SK-N-SH (cell line): ENCODE measurements around the gene MEG3. TPM values are rescaled to one million over a fixed set of nuclear protein-coding genes. Genes with fewer than 3 reads are reported as not detected.

Experiments
- CTCF ChIA-PET: fragments of 300-600, 350-600 bp; formaldehyde crosslinking; extraction: SDS; loops from one replicate; lab custom pipeline; 2021; lab: Yijun Ruan, JAX
- POLR2A ChIA-PET: fragments of 350-600 bp; sonication (Branson Sonifier 250); formaldehyde crosslinking; extraction: SDS; loops from one replicate; lab custom pipeline; 2020; ENCODE audit warnings: antibody characterized with exemption, inconsistent platforms; lab: Yijun Ruan, JAX
- DNase-seq: peaks from one replicate; pipeline ENCODE4 v3.0.0; 2012
- H2AFZ ChIP-seq: fragments of 200-600 bp; sonication (generic); 2 replicates; pipeline ENCODE4 v1.8.1; 2016; ENCODE audit warnings: antibody characterized with exemption, mild to moderate bottlenecking, low read depth
- H3F3A ChIP-seq: fragments of 200-600 bp; sonication (generic); replicated peaks from 2 replicates; pipeline ENCODE3; 2016; ENCODE audit warnings: antibody characterized with exemption, mild to moderate bottlenecking; ENCODE audit not compliant: insufficient read depth
- H3K27ac ChIP-seq, 2 experiments: fragments of 200-500 bp in 1 of 2; fragments of 200-600 bp in 1 of 2; sonication (Bioruptor generic) in 1 of 2; sonication (generic), shearing (Covaris generic) in 1 of 2; 2 replicates each; pipeline versions ENCODE4 v1.5.1 to v1.6.1; 2014 to 2016; ENCODE audit warnings: low read depth in 2 of 2, inconsistent platforms in 1 of 2, low read length in 1 of 2, mild to moderate bottlenecking in 1 of 2, mixed read lengths in 1 of 2
- H3K27me3 ChIP-seq: fragments of 200-600 bp; sonication (generic), shearing (Covaris generic); 2 replicates; pipeline ENCODE4 v1.6.1; 2016; ENCODE audit warnings: mixed run types; ENCODE audit not compliant: insufficient read depth
- H3K36me3 ChIP-seq, 2 experiments: fragments of 200-500 bp in 1 of 2; fragments of 200-600 bp in 1 of 2; sonication (Bioruptor generic) in 1 of 2; sonication (generic) in 1 of 2; replicated peaks in 1 of 2; 2 replicates each; pipeline versions ENCODE3 to v1.5.1; 2014 to 2016; ENCODE audit warnings: low read length in 1 of 2, mild to moderate bottlenecking in 1 of 2; ENCODE audit not compliant: insufficient read depth in 2 of 2, control insufficient read depth in 1 of 2
- H3K4me1 ChIP-seq, 2 experiments: fragments of 200-500 bp in 1 of 2; fragments of 200-600 bp in 1 of 2; sonication (Bioruptor generic) in 1 of 2; sonication (generic), shearing (Covaris generic) in 1 of 2; 2 replicates each; pipeline versions ENCODE4 v1.5.1 to v1.6.1; 2014 to 2016; ENCODE audit warnings: low read depth in 1 of 2, low read length in 1 of 2, mixed run types in 1 of 2; ENCODE audit not compliant: insufficient read depth in 2 of 2, control insufficient read depth in 1 of 2
- H3K4me2 ChIP-seq: fragments of 200-600 bp; sonication (generic), shearing (Covaris generic); 2 replicates; pipeline ENCODE4 v1.6.1; 2017; ENCODE audit warnings: mixed run types
- H3K4me3 ChIP-seq, 2 experiments: fragments of 200-500 bp in 1 of 2; fragments of 200-600 bp in 1 of 2; sonication (Bioruptor generic) in 1 of 2; sonication (generic), shearing (Covaris generic) in 1 of 2; 2 replicates each; pipeline versions ENCODE4 v1.5.1 to v1.8.1; 2014 to 2016; ENCODE audit warnings: low read depth in 2 of 2, inconsistent platforms in 1 of 2, low read length in 1 of 2, mild to moderate bottlenecking in 1 of 2, mixed read lengths in 1 of 2, moderate library complexity in 1 of 2
- H3K79me2 ChIP-seq: fragments of 200-600 bp; sonication (generic); 2 replicates; pipeline ENCODE4 v1.8.1; 2017; ENCODE audit warnings: mild to moderate bottlenecking; ENCODE audit not compliant: insufficient read depth
- H3K9ac ChIP-seq: fragments of 200-600 bp; sonication (generic); 2 replicates; pipeline ENCODE4 v1.6.1; 2017; ENCODE audit warnings: mixed run types
- H3K9me2 ChIP-seq: fragments of 200-600 bp; sonication (generic); 2 replicates; pipeline ENCODE4 v1.6.1; 2017; ENCODE audit warnings: mixed run types
- H3K9me3 ChIP-seq: fragments of 200-600 bp; sonication (generic); 2 replicates; pipeline ENCODE4 v1.6.1; 2017; ENCODE audit warnings: mixed run types, mild to moderate bottlenecking, moderate library complexity
- H4K20me1 ChIP-seq: fragments of 200-600 bp; sonication (generic); 2 replicates; pipeline ENCODE4 v1.6.1; 2017; ENCODE audit warnings: mild to moderate bottlenecking, mixed run types; ENCODE audit not compliant: insufficient read depth
- CHD2 ChIP-seq: fragments of 150-350 bp; IDR thresholded peaks from 2 replicates; pipeline ENCODE4 v1.6.1; 2018; ENCODE audit warnings: low read length; ENCODE audit not compliant: partially characterized antibody
- CTCF ChIP-seq: fragments of 200-600 bp; sonication (generic); IDR thresholded peaks from 2 replicates; pipeline ENCODE4 v1.6.1; 2017; ENCODE audit warnings: antibody characterized with exemption, mild to moderate bottlenecking, moderate library complexity
- ELF1 ChIP-seq: IDR thresholded peaks from 2 replicates; pipeline ENCODE4 v1.4.0; 2012
- EP300 ChIP-seq, 2 experiments: IDR thresholded peaks; 2 replicates each; pipeline versions ENCODE4 v1.4.0 to v1.6.1; 2012; ENCODE audit warnings: borderline replicate concordance in 1 of 2, low read depth in 1 of 2, low read length in 1 of 2
- FOXJ3 ChIP-seq: sonication (generic); formaldehyde crosslinking; IDR thresholded peaks from 2 replicates; pipeline ENCODE4 v1.5.1; 2020; ENCODE audit warnings: mild to moderate bottlenecking, missing genetic modification reagents
- FOXM1 ChIP-seq: IDR thresholded peaks from 2 replicates; pipeline ENCODE4 v1.4.0; 2012; ENCODE audit warnings: low read depth, mild to moderate bottlenecking
- GABPA ChIP-seq: IDR thresholded peaks from 2 replicates; pipeline ENCODE4 v1.4.0; 2012; ENCODE audit warnings: low read depth, mild to moderate bottlenecking
- GATA2 ChIP-seq: sonication (generic); formaldehyde crosslinking; IDR thresholded peaks from 2 replicates; pipeline ENCODE4 v1.5.0; 2020; ENCODE audit warnings: mild to moderate bottlenecking, missing genetic modification reagents
- MXI1 ChIP-seq: IDR thresholded peaks from 2 replicates; pipeline ENCODE4 v1.6.1; 2012; ENCODE audit warnings: mild to moderate bottlenecking, low read depth, low read length, improper control_type of control experiment
- NFIC ChIP-seq: IDR thresholded peaks from 2 replicates; pipeline ENCODE4 v1.4.0; 2012; ENCODE audit warnings: borderline replicate concordance
- NRF1 ChIP-seq: IDR thresholded peaks from 2 replicates; pipeline ENCODE4 v1.6.1; 2012; ENCODE audit warnings: low read depth, mild to moderate bottlenecking, low read length
- POLR2AphosphoS5 ChIP-seq: IDR thresholded peaks from 2 replicates; pipeline ENCODE4 v1.6.1; 2012; ENCODE audit warnings: low read depth, low read length
- RAD21 ChIP-seq: IDR thresholded peaks from 2 replicates; pipeline ENCODE4 v1.6.1; 2012; ENCODE audit warnings: mild to moderate bottlenecking, low read length
- RXRA ChIP-seq: IDR thresholded peaks from 2 replicates; pipeline ENCODE4 v1.4.0; 2012; ENCODE audit warnings: low read depth, mild to moderate bottlenecking, borderline replicate concordance
- TCF12 ChIP-seq: IDR thresholded peaks from 2 replicates; pipeline ENCODE4 v1.4.0; 2012
- USF1 ChIP-seq: IDR thresholded peaks from 2 replicates; pipeline ENCODE4 v1.4.0; 2012; ENCODE audit warnings: low read depth, borderline replicate concordance
- USF2 ChIP-seq: fragments of 150-350 bp; IDR thresholded peaks from 2 replicates; pipeline ENCODE4 v1.6.1; 2017; ENCODE audit warnings: antibody characterized with exemption, low read length, low read depth, borderline replicate concordance
- YY1 ChIP-seq: IDR thresholded peaks from 2 replicates; pipeline ENCODE4 v1.4.0; 2012; ENCODE audit warnings: low read depth, mild to moderate bottlenecking
- WGBS: methylation state at CpG from one replicate; pipeline ENCODE4 v1.1.6; 2017; ENCODE audit warnings: low lambda C conversion rate; 5-methylcytosine and 5-hydroxymethylcytosine counted together
- polyA plus RNA-seq, 3 experiments: library from polyadenylated mRNA; depleted of rRNA; stranded (reverse); fragments of >200 nt; gene quantifications; 2 replicates each; pipeline ENCODE4 v1.2.3, GENCODE V29; 2012
- TF ChIP-seq, protein P1 (sequence below): IDR thresholded peaks from 2 replicates; pipeline ENCODE4; 2012
- TF ChIP-seq, protein P2 (sequence below): IDR thresholded peaks from 2 replicates; pipeline ENCODE4 v1.6.1; 2012; ENCODE audit warnings: mild to moderate bottlenecking, low read depth, low read length, moderate library complexity

MEG3 gene
- polyA plus RNA-seq, 1 of the 3 experiments (the other 2 are of a cell fraction) = not detected

- TF ChIP-seq USF1 (no peak), NRF1 (no peak), GATA2 (CRISPR knock-in tag) (no peak), NFIC (no peak), POLR2AphosphoS5 (no peak), GABPA (no peak), FOXJ3 (CRISPR knock-in tag) (no peak), ELF1 (no peak), TCF12 (no peak), CHD2 (no peak), FOXM1 (no peak), CTCF (no peak)
- TF ChIP-seq, protein P1, sequence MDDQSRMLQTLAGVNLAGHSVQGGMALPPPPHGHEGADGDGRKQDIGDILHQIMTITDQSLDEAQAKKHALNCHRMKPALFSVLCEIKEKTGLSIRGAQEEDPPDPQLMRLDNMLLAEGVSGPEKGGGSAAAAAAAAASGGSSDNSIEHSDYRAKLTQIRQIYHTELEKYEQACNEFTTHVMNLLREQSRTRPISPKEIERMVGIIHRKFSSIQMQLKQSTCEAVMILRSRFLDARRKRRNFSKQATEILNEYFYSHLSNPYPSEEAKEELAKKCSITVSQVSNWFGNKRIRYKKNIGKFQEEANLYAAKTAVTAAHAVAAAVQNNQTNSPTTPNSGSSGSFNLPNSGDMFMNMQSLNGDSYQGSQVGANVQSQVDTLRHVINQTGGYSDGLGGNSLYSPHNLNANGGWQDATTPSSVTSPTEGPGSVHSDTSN = no peak
- TF ChIP-seq, all 33 proteins: peak for 0
Measured at GRCh38 chr14:100816286-100816949, 9.5 kb upstream of the MEG3 start (continued).

DNA sequence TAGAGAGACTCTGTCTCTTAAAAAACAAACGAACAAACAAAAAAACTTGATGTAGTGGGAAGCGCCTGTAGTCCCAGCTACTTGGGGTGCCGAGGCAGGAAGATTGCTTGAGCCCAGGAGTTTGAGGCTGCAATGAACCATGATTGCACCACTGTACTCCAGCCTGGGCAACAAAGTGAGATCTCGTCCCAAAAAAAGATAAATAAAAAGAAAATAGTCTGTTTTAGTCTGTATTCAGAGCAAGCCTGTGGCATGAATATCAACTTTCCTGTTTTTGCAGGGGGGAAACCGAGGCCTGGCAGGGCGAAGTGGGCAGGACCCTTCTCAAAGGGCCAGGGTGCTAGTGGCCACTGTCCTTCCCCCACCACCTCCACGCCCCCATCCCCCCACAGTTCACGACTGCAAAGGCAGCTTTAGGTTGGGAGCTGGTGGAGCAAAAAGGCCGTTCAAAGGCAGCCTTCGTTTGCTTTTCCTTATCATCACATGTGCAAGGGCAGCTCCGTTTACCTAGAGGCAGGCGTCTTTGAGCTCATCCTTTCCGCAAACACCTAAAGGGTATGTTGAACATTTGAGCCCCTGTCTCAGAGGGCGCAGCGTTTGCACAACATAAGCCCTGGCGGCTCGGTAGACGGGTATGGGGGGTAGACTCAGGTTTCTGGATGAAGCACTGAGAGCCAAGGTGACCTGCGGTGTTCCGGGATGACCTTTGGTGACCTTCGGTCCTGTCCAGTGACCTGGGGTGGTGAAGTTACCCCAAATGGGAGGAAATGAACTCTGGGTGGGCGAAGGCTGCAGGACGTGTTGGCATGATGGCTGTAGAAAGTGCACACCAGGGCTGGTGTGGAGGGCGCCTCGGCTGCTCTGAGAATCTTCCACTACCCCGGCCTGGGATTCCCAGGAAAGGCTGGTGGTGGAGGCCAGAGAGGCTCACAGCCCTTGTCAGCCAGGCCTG, 8.7 kb upstream of the MEG3 start:
- 51% methylated on average over 21 of the region's 26 CpGs for WGBS
- Histone ChIP-seq H3K9ac (no peak overlapping the region), H3K79me2 (no peaks in the 10 kb centered on the region), H2AFZ (no peak overlapping the region), H3K36me3 (no peaks in the 10 kb centered on the region), H4K20me1 (no peaks in the 10 kb centered on the region), H3K4me1 (no peaks in the 10 kb centered on the region; a peak in 1 of 4 replicates), H3K4me3 (no peak overlapping the region), H3F3A (no peaks in the 10 kb centered on the region), H3K4me2 (no peak overlapping the region), H3K9me2 (no peaks in the 10 kb centered on the region), H3K27me3 (no peaks in the 10 kb centered on the region), H3K9me3 (no peaks in the 10 kb centered on the region), H3K27ac (no peak overlapping the region)
- POLR2A ChIA-PET = no interaction called here
- DNase-seq = no peak
- CTCF ChIA-PET = interaction anchor here (0.7 kb wide), 1 partner anchor 13 kb away, joined by 3 read pairs; no protein-coding TSS in a partner anchor
- TF ChIP-seq RXRA = no peak
- TF ChIP-seq YY1 = no peak
- TF ChIP-seq FOXM1 = no peak
- TF ChIP-seq USF2 = no peak
- TF ChIP-seq RAD21 = no peak
- no peak for TF ChIP-seq GATA2 (CRISPR knock-in tag)
- TF ChIP-seq, protein P1 = no peak
- TF ChIP-seq, protein P2, sequence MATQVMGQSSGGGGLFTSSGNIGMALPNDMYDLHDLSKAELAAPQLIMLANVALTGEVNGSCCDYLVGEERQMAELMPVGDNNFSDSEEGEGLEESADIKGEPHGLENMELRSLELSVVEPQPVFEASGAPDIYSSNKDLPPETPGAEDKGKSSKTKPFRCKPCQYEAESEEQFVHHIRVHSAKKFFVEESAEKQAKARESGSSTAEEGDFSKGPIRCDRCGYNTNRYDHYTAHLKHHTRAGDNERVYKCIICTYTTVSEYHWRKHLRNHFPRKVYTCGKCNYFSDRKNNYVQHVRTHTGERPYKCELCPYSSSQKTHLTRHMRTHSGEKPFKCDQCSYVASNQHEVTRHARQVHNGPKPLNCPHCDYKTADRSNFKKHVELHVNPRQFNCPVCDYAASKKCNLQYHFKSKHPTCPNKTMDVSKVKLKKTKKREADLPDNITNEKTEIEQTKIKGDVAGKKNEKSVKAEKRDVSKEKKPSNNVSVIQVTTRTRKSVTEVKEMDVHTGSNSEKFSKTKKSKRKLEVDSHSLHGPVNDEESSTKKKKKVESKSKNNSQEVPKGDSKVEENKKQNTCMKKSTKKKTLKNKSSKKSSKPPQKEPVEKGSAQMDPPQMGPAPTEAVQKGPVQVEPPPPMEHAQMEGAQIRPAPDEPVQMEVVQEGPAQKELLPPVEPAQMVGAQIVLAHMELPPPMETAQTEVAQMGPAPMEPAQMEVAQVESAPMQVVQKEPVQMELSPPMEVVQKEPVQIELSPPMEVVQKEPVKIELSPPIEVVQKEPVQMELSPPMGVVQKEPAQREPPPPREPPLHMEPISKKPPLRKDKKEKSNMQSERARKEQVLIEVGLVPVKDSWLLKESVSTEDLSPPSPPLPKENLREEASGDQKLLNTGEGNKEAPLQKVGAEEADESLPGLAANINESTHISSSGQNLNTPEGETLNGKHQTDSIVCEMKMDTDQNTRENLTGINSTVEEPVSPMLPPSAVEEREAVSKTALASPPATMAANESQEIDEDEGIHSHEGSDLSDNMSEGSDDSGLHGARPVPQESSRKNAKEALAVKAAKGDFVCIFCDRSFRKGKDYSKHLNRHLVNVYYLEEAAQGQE = no peak
- TF ChIP-seq MXI1 = no peak
- no peak for TF ChIP-seq EP300 (IDR thresholded peaks at IDR 0.05; ENCODE audit: borderline replicate concordance in 1 of 2, low read depth in 1 of 2, low read length in 1 of 2)
